Measurements from ENCODE around the gene AEN. TPM values are rescaled to one million over a fixed set of nuclear protein-coding genes. Genes with fewer than 3 reads are reported as not detected.
A peak's percentile ranks its signal among the peaks of the same experiment; 100 is the strongest.

The AEN gene
- total and polyA plus RNA-seq, 3 experiments from 2014 or later = 22.8 to 109 (median 109) TPM

- Mint-ChIP-seq H3K9me3 (no peaks in the 10 kb centered on the region), H3K27ac (peak overlapping the region; percentile 15 to 91 (median 63)), H3K36me3 (peaks cover 14 to 73% (median 26%) of the 10 kb centered on the region in 3 donors), H3K27me3 (no peaks in the 10 kb centered on the region), H3K4me1 (peaks cover 66 to 90% (median 89%) of the 10 kb centered on the region in 3 donors), H3K4me3 (peak overlapping the region in 6 of 7 donors; percentile 10 to 83 (median 30))
- Histone ChIP-seq H3K4me1 (ENCODE audit: insufficient read depth, low read length) (peaks cover 88% of the 10 kb centered on the region), H3K4me3 (ENCODE audit: low read length) (no peak overlapping the region), H3K9me3 (ENCODE audit: low read length) (no peaks in the 10 kb centered on the region), H3K27ac (ENCODE audit: low read depth, low read length) (no peak overlapping the region), H3K36me3 (ENCODE audit: insufficient read depth, low read length) (peaks cover 31% of the 10 kb centered on the region), H3K27me3 (ENCODE audit: insufficient read depth, low read length, poor library complexity, severe bottlenecking) (no peaks in the 10 kb centered on the region)
- no peak for DNase-seq
- POLR2A ChIA-PET = no interaction called here
- CTCF ChIA-PET = interaction anchor here (1.3 to 1.9 kb wide), 3 partner anchors 13 to 259 kb away, joined by 3 to 5 read pairs (median 4); no protein-coding TSS in a partner anchor
Measured at GRCh38 chr15:88645171-88646087, 24.3 kb downstream of the AEN start.

- DNase-seq = no peak
- no peaks in the 10 kb centered on the region for H3K9me3 Mint-ChIP-seq
- H3K36me3 Mint-ChIP-seq = peaks cover 13 to 76% (median 25%) of the 10 kb centered on the region in 3 donors
- Histone ChIP-seq H3K9me3 (ENCODE audit: low read length) (no peaks in the 10 kb centered on the region), H3K27me3 (ENCODE audit: insufficient read depth, low read length, poor library complexity, severe bottlenecking) (no peaks in the 10 kb centered on the region), H3K36me3 (ENCODE audit: insufficient read depth, low read length) (peaks cover 33% of the 10 kb centered on the region), H3K4me3 (ENCODE audit: low read length) (no peak overlapping the region), H3K4me1 (ENCODE audit: insufficient read depth, low read length) (peaks cover 88% of the 10 kb centered on the region), H3K27ac (ENCODE audit: low read depth, low read length) (no peak overlapping the region)
- peak overlapping the region in 3 of 7 donors; percentile 10 to 34 (median 27) for H3K4me3 Mint-ChIP-seq
- ChIA-PET POLR2A (no interaction called here), CTCF (interaction anchor here (1.8 to 1.9 kb wide), 3 partner anchors 21 to 259 kb away, joined by 4 to 9 read pairs (median 5); no protein-coding TSS in a partner anchor)
- peaks cover 67 to 93% (median 90%) of the 10 kb centered on the region in 3 donors for H3K4me1 Mint-ChIP-seq
- H3K27ac Mint-ChIP-seq = peak overlapping the region; percentile 20 to 91 (median 60)
- no peaks in the 10 kb centered on the region for H3K27me3 Mint-ChIP-seq
Measured at GRCh38 chr15:88646088-88646405, 24.9 kb downstream of the AEN start.

GRCh38 chr15:88646951-88647350 lies 25.8 kb downstream of the AEN start:
- POLR2A ChIA-PET = interaction anchor here (0.9 to 1.6 kb wide), 2 partner anchors 8 to 15 kb away, joined by 4 to 5 read pairs; partner anchors contain the start of gene ISG20
- no peaks in the 10 kb centered on the region for H3K9me3 Mint-ChIP-seq
- DNase-seq = no peak

GRCh38 chr15:88647351-88648105 lies 26.4 kb downstream of the AEN start:
- Mint-ChIP-seq H3K9me3 (no peaks in the 10 kb centered on the region), H3K36me3 (peaks cover 8 to 77% (median 25%) of the 10 kb centered on the region in 3 donors), H3K27me3 (no peaks in the 10 kb centered on the region), H3K4me3 (peak overlapping the region in 6 of 7 donors; percentile 17 to 83 (median 28)), H3K27ac (peak overlapping the region; percentile 62 to 99 (median 92)), H3K4me1 (peaks cover 70 to 90% (median 88%) of the 10 kb centered on the region in 3 donors)
- no peak for DNase-seq
- ChIA-PET POLR2A (interaction anchor here (0.9 to 1.6 kb wide), 2 partner anchors 9 to 15 kb away, joined by 4 to 5 read pairs; partner anchors contain the start of gene ISG20), CTCF (interaction anchor here (1.7 to 1.8 kb wide), 2 partner anchors 9 to 23 kb away, joined by 6 to 9 read pairs; partner anchors contain the start of gene ISG20)
- Histone ChIP-seq H3K27me3 (ENCODE audit: insufficient read depth, low read length, poor library complexity, severe bottlenecking) (no peaks in the 10 kb centered on the region), H3K4me1 (ENCODE audit: insufficient read depth, low read length) (peaks cover 85% of the 10 kb centered on the region), H3K36me3 (ENCODE audit: insufficient read depth, low read length) (peaks cover 30% of the 10 kb centered on the region), H3K4me3 (ENCODE audit: low read length) (no peak overlapping the region), H3K27ac (ENCODE audit: low read depth, low read length) (no peak overlapping the region), H3K9me3 (ENCODE audit: low read length) (no peaks in the 10 kb centered on the region)

More at GRCh38 chr15:88646951-88647350, 25.8 kb downstream of the AEN start:
- Mint-ChIP-seq H3K27me3 (no peaks in the 10 kb centered on the region), H3K36me3 (peaks cover 13 to 82% (median 27%) of the 10 kb centered on the region in 3 donors), H3K4me3 (peak overlapping the region in 2 of 7 donors; percentile 20 to 23), H3K27ac (peak overlapping the region; percentile 62 to 96 (median 88)), H3K4me1 (peaks cover 75 to 94% (median 93%) of the 10 kb centered on the region in 3 donors)
- no peaks in the 10 kb centered on the region for H3K9me3 ChIP-seq (ENCODE audit: low read length)
- peaks cover 36% of the 10 kb centered on the region for H3K36me3 ChIP-seq (ENCODE audit: insufficient read depth, low read length)
- H3K27me3 ChIP-seq (ENCODE audit: insufficient read depth, low read length, poor library complexity, severe bottlenecking) = no peaks in the 10 kb centered on the region
- no peak overlapping the region for H3K27ac ChIP-seq (ENCODE audit: low read depth, low read length)
- H3K4me3 ChIP-seq (ENCODE audit: low read length) = no peak overlapping the region
- CTCF ChIA-PET = interaction anchor here (1.7 to 1.8 kb wide), 2 partner anchors 8 to 22 kb away, joined by 6 to 9 read pairs; partner anchors contain the start of gene ISG20
- H3K4me1 ChIP-seq (ENCODE audit: insufficient read depth, low read length) = peaks cover 88% of the 10 kb centered on the region

DNA sequence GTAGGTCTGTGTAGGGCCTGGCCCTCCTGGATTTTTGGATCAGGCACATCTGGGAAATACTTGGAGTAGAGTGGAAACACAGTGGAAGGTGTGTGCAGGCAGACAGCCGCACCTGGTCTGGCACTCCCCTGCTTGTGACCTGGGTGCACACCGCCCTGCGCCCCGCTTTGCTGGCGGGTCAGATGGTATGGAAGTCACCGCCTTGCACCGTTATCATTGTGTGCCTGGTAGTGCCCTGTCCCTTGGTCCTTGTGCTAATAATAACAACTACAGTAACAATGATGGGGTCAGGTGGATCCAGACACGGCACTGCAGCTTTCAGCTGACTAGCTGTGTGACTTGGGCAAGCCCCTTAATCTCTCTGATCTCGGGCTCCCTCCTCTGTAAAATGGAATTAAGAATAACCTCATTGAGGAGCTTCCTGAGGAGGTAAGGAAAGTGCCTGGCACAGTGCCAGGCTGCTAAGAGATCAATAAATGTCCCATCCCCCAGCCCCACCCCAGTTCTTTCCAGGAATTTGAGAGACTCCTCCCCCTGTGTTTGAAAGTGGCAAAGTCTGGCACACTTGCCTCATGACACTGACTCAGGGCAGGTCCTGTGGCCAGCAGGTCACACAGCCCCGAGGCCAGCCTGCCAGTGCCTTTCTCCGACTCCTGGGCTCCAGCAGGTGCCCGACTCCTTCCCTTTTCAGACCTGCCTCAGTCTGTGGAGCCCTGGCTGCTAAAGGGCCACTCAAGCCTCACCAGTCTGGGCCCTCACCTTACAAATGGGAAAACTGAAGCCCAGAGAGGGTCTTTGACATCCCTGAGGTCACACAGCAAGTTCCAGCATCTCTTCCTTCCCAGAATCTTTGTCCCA lies 27.4 kb downstream of the AEN start:
- Mint-ChIP-seq H3K9me3 (no peaks in the 10 kb centered on the region), H3K27ac (peak overlapping the region; percentile 89 to 99 (median 96)), H3K27me3 (no peaks in the 10 kb centered on the region), H3K4me1 (peaks cover 78 to 92% (median 89%) of the 10 kb centered on the region in 3 donors), H3K4me3 (peak overlapping the region in 6 of 7 donors; percentile 71 to 83 (median 76)), H3K36me3 (peaks cover 8 to 80% (median 25%) of the 10 kb centered on the region in 3 donors)
- no peaks in the 10 kb centered on the region for H3K9me3 ChIP-seq (ENCODE audit: low read length)
- H3K27me3 ChIP-seq (ENCODE audit: insufficient read depth, low read length, poor library complexity, severe bottlenecking) = no peaks in the 10 kb centered on the region
- DNase-seq = peak in 1 of 5 donors; percentile 20
- peaks cover 27% of the 10 kb centered on the region for H3K36me3 ChIP-seq (ENCODE audit: insufficient read depth, low read length)
- H3K4me3 ChIP-seq (ENCODE audit: low read length) = no peak overlapping the region
- POLR2A ChIA-PET = interaction anchor here (1.6 to 2.1 kb wide), 2 partner anchors 10 kb away, joined by 5 read pairs; partner anchors contain the start of gene ISG20
- H3K27ac ChIP-seq (ENCODE audit: low read depth, low read length) = no peak overlapping the region
- H3K4me1 ChIP-seq (ENCODE audit: insufficient read depth, low read length) = peaks cover 86% of the 10 kb centered on the region
- CTCF ChIA-PET = interaction anchor here (0.7 to 2.6 kb wide), 6 partner anchors 10 to 26 kb away, joined by 3 to 24 read pairs (median 4); partner anchors contain the start of gene ISG20

DNA sequence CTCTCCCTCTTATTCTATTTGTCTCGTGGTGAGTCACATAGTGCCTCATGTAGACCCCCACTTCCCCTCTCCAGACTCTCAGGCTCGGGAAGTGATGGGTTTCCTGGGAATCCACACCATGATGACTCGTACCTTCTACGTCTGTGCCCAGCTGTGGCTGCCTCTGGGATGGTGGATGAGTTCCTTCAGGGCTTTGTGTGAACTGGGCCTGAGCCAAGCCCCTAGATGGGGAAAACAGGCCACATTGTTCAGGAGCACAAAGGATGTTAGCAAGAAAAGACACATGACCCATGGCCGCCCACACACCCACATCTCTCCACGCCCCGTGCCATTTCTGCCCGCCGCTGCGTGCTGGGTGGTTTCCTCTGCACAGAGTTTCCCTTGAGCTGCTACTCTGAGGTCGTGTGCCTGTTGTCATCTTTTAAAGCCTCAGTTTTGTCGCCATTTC lies 28.2 kb downstream of the AEN start:
- no peaks in the 10 kb centered on the region for H3K9me3 ChIP-seq (ENCODE audit: low read length)
- peak; percentile 36 to 83 (median 63) for DNase-seq
- no peaks in the 10 kb centered on the region for H3K27me3 ChIP-seq (ENCODE audit: insufficient read depth, low read length, poor library complexity, severe bottlenecking)
- no peaks in the 10 kb centered on the region for H3K27me3 Mint-ChIP-seq
- H3K27ac ChIP-seq (ENCODE audit: low read depth, low read length) = no peak overlapping the region
- peak overlapping the region; percentile 9 to 83 (median 73) for H3K4me3 Mint-ChIP-seq
- H3K4me1 ChIP-seq (ENCODE audit: insufficient read depth, low read length) = peaks cover 85% of the 10 kb centered on the region
- peaks cover 8 to 81% (median 23%) of the 10 kb centered on the region in 3 donors for H3K36me3 Mint-ChIP-seq
- CTCF ChIA-PET = interaction anchor here (0.7 to 2.6 kb wide), 6 partner anchors 10 to 24 kb away, joined by 3 to 24 read pairs (median 4); partner anchors contain the start of gene ISG20
- H3K27ac Mint-ChIP-seq = peak overlapping the region; percentile 89 to 99 (median 96)
- POLR2A ChIA-PET = interaction anchor here (0.6 to 2.1 kb wide), 2 partner anchors 11 to 22 kb away, joined by 3 to 5 read pairs; partner anchors contain the start of gene ISG20
- peaks cover 23% of the 10 kb centered on the region for H3K36me3 ChIP-seq (ENCODE audit: insufficient read depth, low read length)
- H3K4me3 ChIP-seq (ENCODE audit: low read length) = peak overlapping the region; percentile 15
- H3K9me3 Mint-ChIP-seq = no peaks in the 10 kb centered on the region
- H3K4me1 Mint-ChIP-seq = peaks cover 75 to 93% (median 83%) of the 10 kb centered on the region in 3 donors

Data from CD8-positive, alpha-beta memory T cell (primary cell).